GM21717 (cell line): ENCODE measurements around the gene GPSM1.

Source experiments
- ATAC-seq: cut with Tn5 transposase; IDR thresholded peaks from one replicate; pipeline ENCODE4 v1.9.1; 2021; ENCODE audit warnings: mild to moderate bottlenecking, moderate library complexity; ENCODE audit not compliant: unreplicated experiment

Gene GPSM1

DNA sequence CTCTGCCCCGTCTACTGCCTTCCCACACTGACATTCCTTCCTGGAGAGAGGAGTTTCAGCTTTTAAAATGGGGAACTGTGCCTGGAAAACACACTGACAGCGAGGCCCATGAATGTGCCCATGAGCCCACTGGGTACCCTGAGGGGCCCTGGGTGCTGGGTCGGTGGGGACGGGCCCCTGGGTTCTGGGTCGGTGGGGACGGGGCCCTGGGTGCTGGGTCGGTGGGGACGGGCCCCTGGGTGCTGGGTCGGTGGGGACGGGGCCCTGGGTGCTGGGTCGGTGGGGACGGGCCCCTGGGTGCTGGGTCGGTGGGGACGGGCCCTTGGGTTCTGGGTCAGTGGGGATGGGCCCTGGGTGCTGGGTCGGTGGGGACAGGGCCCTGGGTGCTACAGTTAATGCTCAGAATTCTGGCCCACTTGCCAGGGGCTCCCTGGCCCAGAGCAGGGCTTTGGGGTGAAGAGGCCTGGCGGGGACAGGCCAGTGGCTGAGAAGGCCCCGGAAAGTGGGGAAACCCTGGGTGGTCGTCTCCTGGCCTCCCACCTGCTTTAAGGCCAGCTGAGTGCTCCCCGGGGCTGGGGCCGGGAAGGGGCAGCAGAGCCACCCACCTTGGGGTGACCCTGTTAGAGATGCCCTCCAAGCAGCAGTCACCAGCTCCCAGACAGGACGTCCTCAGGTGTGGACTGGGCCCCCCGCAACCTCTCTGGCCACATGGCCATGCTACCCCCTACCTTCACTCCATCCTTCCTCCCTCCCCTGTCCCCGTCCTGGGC, 2.5 kb downstream of the GPSM1 start:
- ATAC-seq, result no peak

DNA sequence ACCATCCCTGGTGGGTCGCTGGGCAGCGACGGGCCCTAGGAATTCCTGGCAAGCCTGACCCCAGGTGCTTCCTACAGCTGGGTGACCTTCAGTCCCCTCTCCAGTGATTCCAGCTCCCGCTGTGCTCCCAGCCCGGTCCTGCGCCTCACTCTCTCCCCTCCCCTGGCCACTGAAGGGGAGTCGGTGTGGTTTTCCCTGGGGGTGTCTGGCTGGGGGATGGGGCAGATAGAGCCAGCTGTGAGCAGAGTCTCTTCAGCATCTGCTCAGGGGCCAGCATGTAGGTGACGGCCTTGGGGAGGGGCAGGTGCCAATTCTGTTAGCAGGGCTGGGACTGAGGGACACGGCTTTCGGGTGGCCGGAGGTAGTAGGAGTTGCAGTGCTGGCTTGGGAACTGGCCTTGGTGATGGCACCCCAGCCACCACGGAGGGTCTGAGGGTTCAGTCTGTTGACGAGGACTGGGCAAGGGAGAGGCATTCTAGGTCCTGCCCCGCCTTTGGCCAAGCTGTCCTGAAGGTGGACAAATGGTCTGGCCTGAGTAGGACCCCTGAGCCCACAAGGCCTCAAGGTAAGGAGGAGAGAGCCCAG, 3.2 kb downstream of the GPSM1 start:
- no peak for ATAC-seq

- ATAC-seq, result no peak
These were observed 3.7 kb downstream of the GPSM1 start for GRCh38 chr9:136331030-136331429.

- ATAC-seq, result no peak
These were observed 4.5 kb downstream of the GPSM1 start for GRCh38 chr9:136331556-136332481.

GRCh38 chr9:136332482-136332983, 5.2 kb downstream of the GPSM1 start:
- ATAC-seq, result no peak

- no peak for ATAC-seq
These were observed 5.7 kb downstream of the GPSM1 start for GRCh38 chr9:136333045-136333444.

DNA sequence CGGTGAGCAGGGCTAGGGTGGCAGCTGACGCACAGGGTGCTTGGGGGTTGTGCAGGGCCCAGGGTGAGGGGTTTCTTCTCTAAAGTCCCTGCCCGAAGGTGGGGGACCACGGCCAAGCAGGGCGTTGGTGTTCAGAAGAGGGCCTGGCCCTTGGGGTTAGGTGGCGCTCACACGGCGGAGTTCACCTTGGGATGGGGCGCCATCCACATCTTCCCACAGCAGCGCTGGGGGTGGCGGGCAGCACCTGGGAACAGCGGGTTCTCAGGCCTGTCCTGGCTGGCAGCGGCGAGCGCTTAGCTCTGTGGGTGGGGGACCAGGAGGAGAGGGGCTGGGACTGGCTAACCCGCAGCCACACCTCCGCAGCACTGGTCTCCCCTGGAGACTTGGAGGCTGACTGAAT, 6.1 kb downstream of the GPSM1 start:
- ATAC-seq, result no peak

DNA sequence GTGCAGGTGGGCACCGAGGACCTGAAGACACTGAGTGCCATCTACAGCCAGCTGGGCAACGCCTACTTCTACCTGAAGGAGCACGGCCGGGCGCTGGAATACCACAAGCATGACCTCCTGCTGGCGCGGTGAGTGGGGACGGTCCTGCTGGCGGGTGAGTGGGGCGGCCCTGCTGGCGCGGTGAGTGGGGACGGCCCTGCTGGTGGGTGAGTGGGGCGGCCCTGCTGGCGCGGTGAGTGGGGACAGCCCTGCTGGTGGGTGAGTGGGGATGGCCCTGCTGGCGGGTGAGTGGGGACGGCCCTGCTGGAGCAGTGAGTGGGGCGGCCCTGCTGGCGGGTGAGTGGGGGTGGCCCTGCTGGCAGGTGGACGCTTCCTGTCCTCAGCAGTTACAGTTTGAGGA, 7.2 kb downstream of the GPSM1 start:
- no peak for ATAC-seq

GRCh38 chr9:136335296-136336155, 8.2 kb downstream of the GPSM1 start:
- ATAC-seq, result no peak

DNA sequence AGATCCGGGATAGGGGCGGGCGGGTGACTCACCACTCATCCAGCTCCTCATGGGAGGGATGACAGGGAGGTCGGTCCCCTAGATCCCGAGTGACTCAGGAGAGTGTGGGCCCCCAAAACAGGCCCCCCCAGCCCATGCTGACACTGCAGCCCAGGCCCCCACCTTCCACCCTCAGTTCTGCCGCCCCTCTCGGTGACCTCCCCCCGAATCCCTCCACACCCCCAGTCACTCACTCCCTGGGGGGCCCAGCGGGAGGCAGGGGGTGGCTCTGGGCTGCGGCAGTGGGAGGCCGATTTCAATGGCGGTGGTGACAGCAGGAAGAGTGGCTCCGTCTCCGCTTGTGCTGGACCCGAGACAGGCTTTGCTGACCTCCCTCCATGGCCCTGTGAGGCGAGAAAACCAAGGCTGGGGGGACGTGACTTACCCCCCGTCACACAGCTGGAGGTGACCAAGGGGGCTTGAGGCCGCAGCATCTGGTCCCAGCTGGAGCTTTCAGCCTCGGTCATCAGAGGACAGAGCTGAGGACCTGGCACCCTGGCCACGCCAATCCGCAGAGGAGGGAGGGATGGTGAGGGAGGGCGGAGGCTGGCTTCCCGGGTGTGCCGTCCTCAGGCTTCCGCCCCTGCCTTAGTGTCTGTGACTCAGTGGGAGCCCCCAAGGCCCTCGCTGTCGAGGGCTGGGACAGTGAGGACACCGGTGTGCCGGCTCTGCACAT, 9.0 kb downstream of the GPSM1 start:
- no peak for ATAC-seq

- no peak for ATAC-seq
These were observed 9.5 kb downstream of the GPSM1 start for GRCh38 chr9:136336881-136337280.

- no peak for ATAC-seq
These were observed 10.4 kb downstream of the GPSM1 start for GRCh38 chr9:136337416-136338395.

- no peak for ATAC-seq
These were observed 11.2 kb downstream of the GPSM1 start for GRCh38 chr9:136338511-136338910.

- ATAC-seq, result no peak
These were observed 12.0 kb downstream of the GPSM1 start for GRCh38 chr9:136339173-136339957.

DNA sequence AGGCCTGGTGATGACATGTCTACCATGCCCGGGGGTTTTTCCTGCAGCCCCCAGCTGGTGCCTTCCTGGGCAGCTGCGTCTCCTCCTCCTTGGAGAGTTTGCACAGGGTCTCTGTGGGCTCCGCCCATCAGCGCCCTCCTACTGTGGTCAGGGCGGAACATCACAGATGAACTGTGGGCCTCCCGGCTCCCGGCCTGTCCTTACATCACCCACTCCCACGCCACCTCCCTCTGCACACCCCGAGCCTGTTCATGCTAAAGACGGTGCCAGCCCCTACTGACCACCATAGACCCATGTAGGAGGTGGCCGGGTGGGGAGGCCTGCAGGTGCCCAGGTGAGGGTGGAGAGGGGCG, 12.6 kb downstream of the GPSM1 start:
- ATAC-seq, result no peak

DNA sequence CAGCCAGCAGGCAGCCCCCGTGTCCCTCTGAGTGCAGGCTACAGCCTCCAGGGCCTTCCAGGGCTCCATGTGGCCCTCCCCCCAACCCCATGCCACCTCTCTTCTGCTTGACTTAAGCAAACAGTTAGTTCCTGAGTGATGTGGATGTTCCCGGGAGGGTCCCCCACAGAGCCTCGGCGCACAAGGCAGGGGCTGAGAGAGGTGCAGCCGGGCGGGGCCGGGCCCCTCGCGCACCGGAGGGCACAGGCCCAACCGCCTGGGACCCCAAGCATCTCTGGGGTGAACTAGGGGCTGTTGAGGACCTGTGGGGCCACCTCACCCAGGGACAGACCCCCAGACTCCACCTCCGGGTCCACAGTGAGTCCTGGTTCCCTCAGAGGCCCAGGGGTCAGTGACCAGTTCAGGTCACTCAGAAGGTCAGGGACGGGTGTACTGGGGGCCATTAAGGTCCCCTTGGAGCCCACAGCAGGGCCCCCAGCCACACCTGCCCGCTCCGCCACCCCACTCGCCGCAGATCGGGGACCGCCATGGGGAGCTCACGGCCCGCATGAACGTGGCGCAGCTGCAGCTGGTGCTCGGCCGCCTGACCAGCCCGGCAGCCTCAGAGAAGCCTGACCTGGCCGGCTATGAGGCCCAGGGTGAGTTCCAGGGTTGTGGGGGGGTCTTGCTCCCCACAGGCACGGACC, 13.2 kb downstream of the GPSM1 start:
- no peak for ATAC-seq

GRCh38 chr9:136341042-136341655, 13.8 kb downstream of the GPSM1 start:
- ATAC-seq, result no peak
